ENCODE results near the gene DUSP22.

- no peak for TF ChIP-seq CTCF (conservative IDR thresholded peaks at IDR 0.05)
- TF ChIP-seq ZFX (IDR thresholded peaks at IDR 0.05): no peak
Observed at GRCh38 chr6:365835-366234, 73.5 kb downstream of the DUSP22 start.
